ENCODE results near the gene ATP5MK. TPM values are rescaled to one million over a fixed set of nuclear protein-coding genes. Genes with fewer than 3 reads are reported as not detected.
"Not testable (repeated sequence)": the region's sequence is repeated elsewhere in the genome, so short reads cannot be mapped to it uniquely, and the experiment has no call there.

ATP5MK gene
- total RNA-seq, 1 experiment from 2014 or later = 502 TPM

DNA sequence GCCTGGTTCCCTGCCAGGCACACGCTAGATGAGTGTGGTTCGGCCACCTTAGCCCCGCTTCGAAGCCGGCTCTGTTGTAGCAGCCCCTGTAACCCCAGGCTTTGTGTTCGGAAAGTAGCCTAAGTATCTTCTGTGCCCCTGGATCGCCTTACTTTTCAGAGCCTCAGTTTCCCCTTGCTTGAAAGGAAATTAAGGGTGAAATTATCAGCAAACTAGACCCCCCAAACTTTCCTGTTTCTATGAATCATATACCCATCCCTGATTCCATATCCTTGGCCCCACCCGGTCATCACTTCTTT lies 463 bp upstream of the ATP5MK start:
- DNase-seq (ENCODE audit: low spot score) = no peak

DNA sequence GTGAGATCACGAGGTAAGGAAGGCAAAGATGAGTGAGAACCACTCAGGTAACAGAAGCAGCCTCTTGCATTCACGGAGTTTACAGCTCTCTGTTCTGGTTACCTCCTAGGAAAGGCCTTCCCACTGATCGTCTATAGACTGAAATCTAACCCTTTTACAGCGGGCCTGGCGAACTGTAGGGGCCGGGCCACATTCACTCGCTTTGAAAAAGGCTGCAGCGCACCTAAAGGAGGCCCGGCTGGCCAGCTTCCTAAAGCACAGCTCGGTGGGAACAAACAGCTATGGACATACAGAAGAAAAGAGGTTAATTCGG lies 565 bp downstream of the ATP5MK start:
- DNase-seq (ENCODE audit: low spot score) = no peak

DNA sequence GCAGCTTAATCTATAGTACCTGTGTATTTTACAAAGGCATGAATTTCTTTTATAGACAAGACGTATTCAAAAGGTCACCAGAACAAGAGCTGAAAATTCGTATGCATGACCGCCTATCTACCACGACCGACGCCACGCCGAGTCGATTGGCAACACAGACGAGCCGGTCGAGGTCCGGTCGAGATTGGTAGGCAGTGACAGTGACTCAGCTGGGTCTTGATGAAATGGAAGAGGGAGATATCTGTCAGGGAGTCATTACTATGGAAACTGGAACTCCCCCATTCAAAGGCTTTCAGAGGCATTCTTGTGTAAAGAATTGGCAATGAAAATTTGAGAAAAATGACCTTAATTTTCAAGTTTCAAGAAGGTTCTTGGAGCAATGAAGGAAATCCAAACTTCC lies 2.1 kb downstream of the ATP5MK start:
- no peak for DNase-seq (ENCODE audit: low spot score)

DNA sequence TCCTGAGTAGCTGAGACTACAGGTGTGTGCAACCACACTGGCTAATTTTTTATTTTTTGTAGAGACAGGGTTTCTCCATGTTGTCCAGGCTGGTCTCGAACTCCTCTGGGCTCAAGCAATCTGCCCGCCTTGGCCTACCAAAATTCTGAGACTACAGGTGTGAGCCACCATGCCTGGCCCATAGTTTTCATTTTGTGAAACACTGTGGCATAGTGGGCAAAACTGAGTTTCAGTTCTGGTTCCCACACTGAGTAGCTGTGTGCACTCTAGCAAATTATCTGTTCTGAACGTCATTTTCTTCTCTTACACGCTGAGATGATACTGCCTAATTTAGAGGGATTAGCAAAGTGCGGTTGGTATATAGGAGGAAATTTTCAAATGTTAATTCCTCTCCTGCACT lies 13.5 kb downstream of the ATP5MK start:
- no peak for DNase-seq (ENCODE audit: low spot score)

DNA sequence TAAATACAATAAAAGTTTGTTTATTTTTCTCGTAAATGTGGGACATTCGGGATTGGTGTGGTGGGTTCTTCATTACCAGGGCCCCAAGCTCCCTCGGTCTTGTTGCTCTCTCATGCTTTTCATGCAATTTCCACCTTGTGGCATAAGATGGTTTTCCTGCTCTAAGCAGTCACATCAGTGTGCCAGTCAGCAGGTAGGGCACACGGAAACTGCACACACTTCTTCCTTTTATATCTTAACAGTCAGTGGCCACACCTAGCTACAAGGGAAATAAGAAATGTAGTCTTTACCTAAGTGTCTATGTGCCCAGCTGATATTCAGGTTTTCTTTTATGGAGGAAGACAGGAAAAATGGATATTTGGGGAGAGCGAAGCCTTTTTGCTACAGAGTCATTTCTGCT lies 22.0 kb downstream of the ATP5MK start:
- no peak for DNase-seq (ENCODE audit: low spot score)

DNA sequence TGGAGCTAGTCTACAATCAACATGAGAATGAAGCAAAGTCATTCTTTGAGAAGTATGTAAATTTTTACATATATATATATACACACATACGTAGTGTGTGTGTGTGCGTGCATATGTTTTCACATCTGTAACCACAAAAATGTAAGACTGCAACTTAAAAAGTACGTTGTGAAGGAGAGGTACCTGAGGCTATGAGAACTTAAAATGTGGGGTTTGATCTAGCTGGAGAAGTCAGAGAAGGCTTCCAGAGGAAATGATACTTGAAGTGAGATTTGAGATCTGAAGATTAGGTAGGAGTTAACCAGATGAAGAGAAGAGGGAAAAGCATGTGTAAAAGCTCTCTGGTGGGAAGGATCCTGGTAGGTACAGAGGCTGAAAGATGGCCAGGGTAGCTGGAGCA lies 22.7 kb downstream of the ATP5MK start:
- no peak for DNase-seq (ENCODE audit: low spot score)

DNA sequence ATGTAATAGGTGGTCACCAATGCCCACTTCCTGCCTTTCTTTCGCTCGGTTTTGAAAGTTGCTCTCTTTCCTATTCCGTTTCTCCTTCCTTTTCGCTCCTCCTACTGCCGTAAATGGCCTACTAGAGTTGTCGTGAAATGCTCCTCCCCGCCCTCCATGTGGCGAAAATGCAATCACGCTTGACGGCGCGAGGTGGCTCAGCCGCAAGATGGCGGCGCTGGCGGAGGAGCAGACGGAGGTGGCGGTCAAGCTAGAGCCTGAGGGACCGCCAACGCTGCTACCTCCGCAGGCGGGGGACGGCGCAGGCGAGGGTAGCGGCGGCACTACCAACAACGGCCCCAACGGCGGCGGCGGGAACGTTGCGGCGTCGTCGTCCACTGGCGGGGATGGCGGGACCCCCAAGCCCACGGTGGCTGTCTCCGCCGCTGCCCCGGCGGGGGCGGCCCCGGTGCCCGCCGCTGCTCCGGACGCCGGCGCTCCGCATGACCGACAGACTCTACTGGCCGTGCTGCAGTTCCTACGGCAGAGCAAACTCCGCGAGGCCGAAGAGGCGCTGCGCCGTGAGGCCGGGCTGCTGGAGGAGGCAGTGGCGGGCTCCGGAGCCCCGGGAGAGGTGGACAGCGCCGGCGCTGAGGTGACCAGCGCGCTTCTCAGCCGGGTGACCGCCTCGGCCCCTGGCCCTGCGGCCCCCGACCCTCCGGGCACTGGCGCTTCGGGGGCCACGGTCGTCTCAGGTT lies 28.3 kb downstream of the ATP5MK start, which contains the start of gene TAF5:
TSS of gene TAF5 (plus strand) at position 195 of the 737 bp plus-strand sequence. CDS start at position 209, 14 bp downstream.
- DNase-seq (ENCODE audit: low spot score) = peak; percentile 96

DNA sequence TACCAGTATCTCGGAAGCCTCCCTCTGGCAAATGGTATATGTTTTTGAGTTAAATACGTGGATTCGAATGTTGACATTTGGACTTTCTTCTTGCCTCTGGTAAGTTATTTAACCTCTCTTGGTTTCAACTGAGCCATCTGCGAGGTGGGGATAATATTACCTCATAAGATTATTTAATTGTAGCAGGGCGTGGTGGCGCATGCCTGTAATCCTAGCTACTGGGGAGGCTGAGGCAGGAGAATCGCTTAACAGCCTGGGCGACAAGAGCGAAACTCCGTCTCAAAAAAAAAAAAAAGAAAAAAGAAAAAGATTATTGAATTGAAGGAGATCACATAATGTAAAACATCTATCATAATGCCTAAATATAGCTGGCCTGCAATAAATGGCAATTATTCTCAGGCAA lies 28.9 kb downstream of the ATP5MK start:
- DNase-seq (ENCODE audit: low spot score) = no peak

DNA sequence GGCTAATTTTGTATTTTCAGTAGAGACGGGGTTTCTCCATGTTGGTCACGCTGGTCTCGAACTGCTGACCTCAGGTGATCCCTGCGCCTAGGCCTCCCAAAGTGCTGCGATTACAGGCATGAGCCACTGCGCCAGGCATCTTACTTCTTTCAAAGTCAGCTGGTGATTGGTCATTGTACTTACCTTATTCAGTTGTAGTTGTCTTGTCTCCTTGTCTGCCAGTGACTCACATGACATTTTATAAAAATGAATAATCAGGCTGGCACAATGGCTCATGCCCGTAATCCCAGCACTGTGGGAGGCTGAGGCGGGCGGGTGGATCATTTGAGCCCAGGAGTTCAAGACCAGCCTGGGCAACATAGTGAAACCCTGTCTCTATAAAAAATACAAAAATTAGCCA lies 35.5 kb downstream of the ATP5MK start:
- not testable (repeated sequence) for DNase-seq (ENCODE audit: low spot score)

DNA sequence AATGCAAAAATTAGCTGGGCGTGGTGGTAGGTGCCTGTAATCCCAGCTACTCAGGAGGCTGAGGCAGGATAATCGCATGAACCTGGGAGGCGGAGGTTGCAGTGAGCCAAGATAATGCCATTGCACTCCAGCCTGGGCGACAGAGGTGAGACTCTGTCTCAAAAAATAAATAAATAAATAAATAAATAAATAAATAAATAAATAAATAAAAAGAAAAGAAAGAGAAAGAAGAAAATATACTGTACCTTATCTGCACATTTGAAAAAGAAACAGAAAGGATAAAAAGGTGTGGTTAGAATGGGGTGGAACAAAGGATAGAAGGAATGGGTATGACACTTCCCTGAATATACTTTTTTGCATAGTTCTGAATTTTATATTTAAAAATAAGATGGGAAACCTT lies 36.8 kb downstream of the ATP5MK start:
- not testable (repeated sequence) for DNase-seq (ENCODE audit: low spot score)

DNA sequence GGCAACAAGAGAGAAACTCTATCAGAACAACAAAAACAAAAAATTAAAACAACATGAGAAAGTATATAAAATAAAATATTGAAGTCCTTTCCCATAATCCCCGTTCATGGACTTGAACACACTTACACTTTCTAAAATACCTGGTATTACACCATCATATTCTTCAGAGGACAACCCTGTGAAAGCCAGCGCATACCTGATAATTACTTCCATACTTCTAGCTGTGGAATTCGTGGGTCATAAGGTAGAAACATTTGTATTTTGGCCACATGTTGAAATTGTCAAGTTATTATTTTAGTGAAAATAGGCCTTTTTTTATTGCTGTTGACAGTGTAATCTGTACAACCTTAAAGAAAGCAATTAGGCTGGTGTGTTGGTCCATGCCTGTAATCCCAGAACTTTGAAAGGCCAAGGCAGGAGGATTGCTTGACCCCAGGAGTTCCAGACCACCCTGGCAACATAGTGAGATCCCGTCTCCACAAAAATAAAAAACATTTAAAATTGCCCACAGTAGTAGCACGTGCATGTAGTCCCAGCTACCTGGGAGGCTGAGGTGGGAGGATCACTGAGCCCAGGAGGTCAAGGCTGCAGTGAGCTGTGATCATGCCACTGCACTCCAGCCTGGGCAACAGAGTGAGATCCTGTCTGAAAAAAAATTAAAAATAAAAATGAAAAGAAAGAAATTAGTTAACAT lies 40.2 kb downstream of the ATP5MK start:
- DNase-seq (ENCODE audit: low spot score) = no peak

DNA sequence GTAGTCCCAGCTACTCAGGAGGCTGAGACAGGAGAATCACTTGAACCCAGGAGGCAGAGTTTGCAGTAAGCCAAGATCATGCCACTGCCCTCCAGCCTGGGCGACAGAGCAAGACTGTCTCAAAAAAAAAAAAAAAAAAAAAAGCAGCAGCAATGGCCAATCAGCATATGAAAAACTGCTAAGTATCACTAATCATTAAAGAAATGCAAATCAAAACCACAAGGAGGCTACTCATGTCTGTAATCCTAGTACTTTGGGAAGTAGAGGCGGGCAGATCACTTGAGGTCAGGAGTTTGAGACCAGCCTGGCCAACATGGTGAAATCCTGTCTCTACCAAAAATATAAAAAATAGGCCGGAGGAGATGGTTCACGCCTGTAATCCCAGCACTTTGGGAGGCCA lies 41.7 kb downstream of the ATP5MK start:
- not testable (repeated sequence) for DNase-seq (ENCODE audit: low spot score)

DNA sequence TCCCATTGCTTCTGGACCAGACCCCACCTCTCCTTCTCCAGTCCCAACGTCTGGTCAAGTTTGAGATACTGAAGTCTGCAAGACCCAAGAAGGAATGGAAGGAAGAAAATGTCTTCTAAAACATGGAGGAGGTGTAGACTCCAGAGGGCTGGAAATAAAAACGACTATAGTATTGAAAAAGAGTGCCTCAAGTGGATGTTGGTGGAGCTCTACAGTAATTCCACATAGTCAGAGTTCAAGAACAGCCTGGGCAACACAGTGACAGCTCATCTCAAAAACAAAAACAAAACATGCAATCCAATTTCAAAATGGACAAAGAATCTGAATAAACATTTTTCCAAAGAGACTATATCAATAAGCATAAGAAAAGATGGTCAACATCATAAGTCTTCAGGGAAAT lies 43.0 kb downstream of the ATP5MK start:
- DNase-seq (ENCODE audit: low spot score) = no peak

DNA sequence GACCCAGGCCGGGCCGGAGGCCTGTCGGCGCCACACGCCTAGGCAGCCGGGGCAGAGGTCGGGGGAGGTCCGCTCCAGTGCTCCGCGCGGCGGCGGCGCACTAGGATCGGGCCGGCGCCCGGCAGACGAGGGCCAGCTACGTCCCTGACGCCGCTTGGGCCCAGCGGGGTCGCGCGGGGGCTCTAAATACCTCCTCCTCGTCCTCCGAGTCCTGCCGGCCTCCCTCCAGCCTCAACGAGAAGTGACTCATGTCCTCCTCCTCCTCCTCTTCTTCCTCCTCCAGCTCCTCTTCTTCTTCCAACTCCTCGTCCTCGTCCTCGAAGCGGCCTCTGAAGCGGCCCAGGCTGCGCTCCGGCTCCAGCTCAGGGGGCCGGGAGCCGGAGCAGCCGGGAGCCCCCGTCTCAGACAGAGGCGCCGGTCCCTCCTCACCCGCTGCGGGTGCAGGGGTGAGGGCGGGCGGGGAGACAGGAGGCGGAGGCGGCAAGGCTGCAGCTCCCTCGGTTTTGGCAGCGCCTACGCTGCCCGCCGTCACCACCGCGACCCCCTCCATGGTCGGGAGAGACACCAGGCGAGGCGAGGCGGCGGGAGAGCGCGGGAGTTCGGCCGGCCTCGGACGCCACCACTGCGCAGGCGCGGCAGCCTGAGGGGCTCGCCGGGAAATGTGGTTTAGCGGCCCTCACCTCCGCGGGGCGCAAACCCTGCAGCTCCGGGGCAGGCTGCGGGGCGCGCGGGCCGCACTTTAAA lies 45.6 kb downstream of the ATP5MK start, which contains the start of gene PCGF6:
TSS of gene PCGF6 (minus strand) at position 624 of the 744 bp plus-strand sequence. CDS start at position 550, 74 bp downstream.
- DNase-seq (ENCODE audit: low spot score) = peak; percentile 53

DNA sequence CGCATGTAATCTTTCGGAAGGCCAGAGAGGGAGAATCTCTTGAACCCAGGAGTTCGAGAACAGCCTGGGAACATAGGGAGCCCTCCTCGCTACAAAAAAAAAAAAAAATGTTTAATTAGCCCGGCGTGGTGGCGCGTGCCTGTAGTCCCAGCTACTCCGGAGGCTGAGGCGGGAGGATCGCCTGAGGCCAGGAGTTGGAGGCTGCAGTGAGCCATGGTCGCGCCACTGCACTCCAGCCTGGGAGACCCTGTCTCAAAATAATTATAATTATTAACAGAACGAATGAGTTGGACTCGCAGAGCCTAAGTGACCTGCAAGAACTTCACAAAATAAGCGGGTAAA lies 46.1 kb downstream of the ATP5MK start:
- DNase-seq (ENCODE audit: low spot score) = no peak

Other genes with a start within 250 kb of the ATP5MK start
- 27.3 and 31.6 TPM in 2 replicates for gene NT5C2, start 203.2 kb downstream of the ATP5MK start, total RNA-seq (2014; rRNA removed; shearing (Covaris generic))
- 0.08 TPM in 1 of 2 replicates, not detected in the other for gene RPEL1, start 150.6 kb downstream of the ATP5MK start, total RNA-seq (2014; rRNA removed; shearing (Covaris generic))
- not detected in 2 replicates for gene INA, start 119.3 kb downstream of the ATP5MK start, total RNA-seq (2014; rRNA removed; shearing (Covaris generic))
- gene PCGF6, start 45.3 kb downstream of the ATP5MK start, total RNA-seq (2014; rRNA removed; shearing (Covaris generic)) = 12.0 and 14.9 TPM in 2 replicates
- gene TAF5, start 28.5 kb downstream of the ATP5MK start, total RNA-seq (2014; rRNA removed; shearing (Covaris generic)) = 6.4 and 6.9 TPM in 2 replicates
- gene PDCD11, start 151 bp upstream of the ATP5MK start, total RNA-seq (2014; rRNA removed; shearing (Covaris generic)) = 15.9 and 20.0 TPM in 2 replicates
- gene CALHM2, start 55.9 kb upstream of the ATP5MK start, total RNA-seq (2014; rRNA removed; shearing (Covaris generic)) = 0.43 and 0.97 TPM in 2 replicates
- not detected in 2 replicates for gene CALHM1, start 62.4 kb upstream of the ATP5MK start, total RNA-seq (2014; rRNA removed; shearing (Covaris generic))
- gene CALHM3, start 82.8 kb upstream of the ATP5MK start, total RNA-seq (2014; rRNA removed; shearing (Covaris generic)) = 0.23 TPM in 1 of 2 replicates, not detected in the other
- gene NEURL1, start 97.2 kb upstream of the ATP5MK start, total RNA-seq (2014; rRNA removed; shearing (Covaris generic)) = 0.10 and 0.72 TPM in 2 replicates